SU-DHL-6 (cell line): Measurements from ENCODE around the gene H3-3A.
"Not testable (repeated sequence)": the region's sequence is repeated elsewhere in the genome, so short reads cannot be mapped to it uniquely, and the experiment has no call there.

ENCODE experiments used
- H2AFZ ChIP-seq: fragments of 200-600 bp; sonication (generic); 2 replicates; pipeline ENCODE4 v1.6.1; 2014; ENCODE audit warnings: low read depth, mild to moderate bottlenecking, moderate library complexity, mixed read lengths, antibody characterized with exemption, low read length; ENCODE audit not compliant: severe bottlenecking
- H3F3A ChIP-seq: fragments of 200-600 bp; shearing (Covaris generic); 2 replicates; pipeline ENCODE4 v1.6.0; 2016; ENCODE audit warnings: antibody characterized with exemption, mild to moderate bottlenecking; ENCODE audit not compliant: insufficient read depth
- H3K27ac ChIP-seq: fragments of 200-600 bp; sonication (generic); 2 replicates; pipeline ENCODE4 v1.5.1; 2016; ENCODE audit warnings: low read depth, mild to moderate bottlenecking, low read length, moderate library complexity, mixed read lengths
- H3K27me3 ChIP-seq: fragments of 200-600 bp; sonication (generic), shearing (Covaris generic); 2 replicates; pipeline ENCODE4 v1.6.0; 2014; ENCODE audit warnings: mild to moderate bottlenecking, low read length
- H3K36me3 ChIP-seq: fragments of 200-600 bp; sonication (generic); 2 replicates; pipeline ENCODE4 v1.6.1; 2014; ENCODE audit warnings: mild to moderate bottlenecking, low read length, mixed read lengths
- H3K4me2 ChIP-seq: fragments of 300-600, 200-600 bp; shearing (Covaris generic), sonication (generic); 2 replicates; pipeline ENCODE4 v1.6.0; 2014; ENCODE audit warnings: low read length, low read depth, mild to moderate bottlenecking; ENCODE audit not compliant: poor library complexity, severe bottlenecking
- H3K4me3 ChIP-seq: fragments of 200-600 bp; sonication (generic); 2 replicates; pipeline ENCODE4 v1.5.1; 2014; ENCODE audit warnings: antibody characterized with exemption, low read length, mild to moderate bottlenecking, mixed read lengths; ENCODE audit not compliant: insufficient read depth, poor library complexity, severe bottlenecking
- H3K79me2 ChIP-seq: fragments of 200-600 bp; sonication (generic); 2 replicates; pipeline ENCODE4 v1.6.1; 2014; ENCODE audit warnings: mild to moderate bottlenecking, low read length, moderate library complexity; ENCODE audit not compliant: insufficient read depth
- H3K9ac ChIP-seq: fragments of 200-600 bp; sonication (generic); 2 replicates; pipeline ENCODE4 v1.7.0; 2014; ENCODE audit warnings: mild to moderate bottlenecking, low read length
- H3K9me2 ChIP-seq: fragments of 200-600 bp; sonication (generic); replicated peaks from 2 replicates; pipeline ENCODE4 v1.6.1; 2014; ENCODE audit warnings: low read length; ENCODE audit not compliant: insufficient read depth
- H3K9me3 ChIP-seq: fragments of 200-600 bp; sonication (generic); 2 replicates; pipeline ENCODE4 v1.6.1; 2014; ENCODE audit warnings: low read length, mixed read lengths; ENCODE audit not compliant: insufficient read depth
- H4K20me1 ChIP-seq: fragments of 200-600 bp; sonication (generic); 2 replicates; pipeline ENCODE4 v1.6.1; 2014; ENCODE audit warnings: low read depth, mild to moderate bottlenecking, antibody characterized with exemption, low read length, moderate library complexity, mixed read lengths
- EZH2phosphoT487 ChIP-seq: fragments of 200-600 bp; sonication (generic), shearing (Covaris generic); conservative IDR thresholded peaks from 2 replicates; pipeline ENCODE4 v1.6.1; 2018; ENCODE audit warnings: mild to moderate bottlenecking, antibody characterized with exemption, low read length, moderate library complexity, mixed read lengths
- TF ChIP-seq, protein P1 (sequence below): fragments of 200-600 bp; sonication (generic); IDR thresholded peaks from one replicate; pipeline ENCODE4 v1.5.1; 2017; ENCODE audit warnings: antibody characterized with exemption, mild to moderate bottlenecking, low read length, moderate library complexity; ENCODE audit not compliant: insufficient read depth, poor library complexity, severe bottlenecking

Gene H3-3A

DNA sequence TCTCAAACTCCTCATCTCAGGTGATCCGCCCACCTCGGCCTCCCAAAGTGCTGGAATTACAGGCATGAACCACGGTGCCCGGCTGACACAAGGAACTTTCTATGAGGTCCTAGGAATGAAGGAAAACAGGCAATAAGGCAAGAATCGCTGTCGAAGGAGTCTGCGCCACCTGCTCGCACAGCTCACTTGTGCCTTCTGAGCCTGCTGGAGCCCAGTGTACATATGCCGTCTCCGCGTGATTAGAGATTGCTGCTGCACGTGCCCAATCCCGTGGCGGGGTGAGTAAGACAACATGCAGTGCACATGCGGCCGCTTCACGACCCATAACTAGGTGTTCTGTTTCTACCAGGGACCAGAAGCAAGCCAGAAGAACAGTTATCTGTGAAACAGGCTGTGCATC is 24.3 kb downstream of the H3-3A start:
- TF ChIP-seq, protein P1, sequence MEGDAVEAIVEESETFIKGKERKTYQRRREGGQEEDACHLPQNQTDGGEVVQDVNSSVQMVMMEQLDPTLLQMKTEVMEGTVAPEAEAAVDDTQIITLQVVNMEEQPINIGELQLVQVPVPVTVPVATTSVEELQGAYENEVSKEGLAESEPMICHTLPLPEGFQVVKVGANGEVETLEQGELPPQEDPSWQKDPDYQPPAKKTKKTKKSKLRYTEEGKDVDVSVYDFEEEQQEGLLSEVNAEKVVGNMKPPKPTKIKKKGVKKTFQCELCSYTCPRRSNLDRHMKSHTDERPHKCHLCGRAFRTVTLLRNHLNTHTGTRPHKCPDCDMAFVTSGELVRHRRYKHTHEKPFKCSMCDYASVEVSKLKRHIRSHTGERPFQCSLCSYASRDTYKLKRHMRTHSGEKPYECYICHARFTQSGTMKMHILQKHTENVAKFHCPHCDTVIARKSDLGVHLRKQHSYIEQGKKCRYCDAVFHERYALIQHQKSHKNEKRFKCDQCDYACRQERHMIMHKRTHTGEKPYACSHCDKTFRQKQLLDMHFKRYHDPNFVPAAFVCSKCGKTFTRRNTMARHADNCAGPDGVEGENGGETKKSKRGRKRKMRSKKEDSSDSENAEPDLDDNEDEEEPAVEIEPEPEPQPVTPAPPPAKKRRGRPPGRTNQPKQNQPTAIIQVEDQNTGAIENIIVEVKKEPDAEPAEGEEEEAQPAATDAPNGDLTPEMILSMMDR = no peak
- no peak for TF ChIP-seq EZH2phosphoT487
- H3K9me3 ChIP-seq = no peaks in the 10 kb centered on the region
- H2AFZ ChIP-seq = no peak overlapping the region
- H3K9ac ChIP-seq = no peak overlapping the region
- H3K4me2 ChIP-seq = no peak overlapping the region
- H3F3A ChIP-seq = peaks cover 29% of the 10 kb centered on the region
- no peaks in the 10 kb centered on the region for H3K9me2 ChIP-seq
- H3K4me3 ChIP-seq = no peak overlapping the region
- no peaks in the 10 kb centered on the region for H3K27me3 ChIP-seq
- H3K79me2 ChIP-seq = no peaks in the 10 kb centered on the region
- H3K27ac ChIP-seq = no peak overlapping the region
- H3K36me3 ChIP-seq = no peaks in the 10 kb centered on the region
- no peaks in the 10 kb centered on the region for H4K20me1 ChIP-seq

DNA sequence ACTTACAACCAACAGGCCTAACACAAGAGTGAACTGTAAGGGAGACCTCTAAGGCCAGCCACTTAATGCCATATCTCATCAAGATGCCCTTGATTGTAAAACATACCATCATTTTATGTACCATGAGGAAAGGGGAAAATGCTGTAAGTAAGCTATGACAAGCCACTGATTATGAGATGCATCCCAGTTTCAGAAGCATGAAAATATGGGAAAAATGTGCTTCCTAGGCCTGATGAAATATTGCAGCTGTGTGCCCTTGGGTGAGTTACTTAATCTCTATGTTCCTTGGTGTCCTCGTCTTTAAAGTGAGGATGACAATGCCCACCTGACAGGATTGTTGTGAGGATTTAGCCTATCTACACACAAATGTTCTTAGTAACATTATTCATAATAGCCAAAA is 28.9 kb downstream of the H3-3A start:
- Histone ChIP-seq H3K9ac (no peak overlapping the region), H3K9me2 (no peaks in the 10 kb centered on the region), H3K9me3 (no peaks in the 10 kb centered on the region), H3K4me2 (no peak overlapping the region), H3K4me3 (no peak overlapping the region), H3F3A (no peaks in the 10 kb centered on the region), H3K79me2 (no peaks in the 10 kb centered on the region), H3K27me3 (no peaks in the 10 kb centered on the region), H3K27ac (no peak overlapping the region), H2AFZ (no peak overlapping the region), H4K20me1 (no peaks in the 10 kb centered on the region), H3K36me3 (no peaks in the 10 kb centered on the region)
- TF ChIP-seq, protein P1 = no peak
- TF ChIP-seq EZH2phosphoT487 = no peak

DNA sequence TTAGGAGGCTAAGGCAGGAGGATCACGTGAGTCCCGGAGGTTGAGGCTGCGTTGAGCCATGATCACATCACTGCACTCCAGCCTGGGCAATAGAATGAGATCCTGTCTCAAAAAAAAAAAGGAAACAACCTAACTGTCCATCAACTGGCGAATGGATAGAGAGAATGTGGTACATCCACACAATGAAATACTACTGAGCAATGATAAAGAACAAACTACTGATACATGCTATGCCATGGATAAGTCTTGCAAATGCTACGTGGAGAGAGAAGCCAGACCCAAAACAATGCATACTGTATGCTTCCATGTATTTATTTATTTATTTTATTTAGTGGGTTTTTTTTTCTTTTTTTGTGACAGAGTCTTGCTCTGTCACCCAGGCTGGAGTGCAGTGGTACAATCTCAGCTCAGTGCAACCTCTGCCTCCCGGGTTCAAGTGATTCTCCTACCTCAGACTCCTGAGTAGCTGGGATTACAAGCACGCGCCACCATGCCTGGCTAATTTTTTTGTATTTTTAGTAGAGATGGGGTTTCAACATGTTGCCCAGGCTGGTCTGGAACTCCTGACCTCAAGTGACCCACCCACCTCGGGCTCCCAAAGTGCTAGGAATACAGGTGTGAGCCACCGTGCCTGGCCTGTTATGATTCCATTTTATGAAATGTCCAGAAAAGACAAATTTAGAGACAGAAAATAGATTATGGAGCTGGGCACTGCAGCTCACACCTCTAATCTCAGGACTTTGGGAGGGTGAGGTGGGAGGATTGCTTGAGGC is 29.7 kb downstream of the H3-3A start:
- H3K27ac ChIP-seq, H3K27me3 ChIP-seq, H4K20me1 ChIP-seq, H3K4me3 ChIP-seq, H3K79me2 ChIP-seq, H3K9me3 ChIP-seq, H3K36me3 ChIP-seq, H3K9me2 ChIP-seq, H3K9ac ChIP-seq, H3F3A ChIP-seq, H2AFZ ChIP-seq, H3K4me2 ChIP-seq: not testable (repeated sequence)

DNA sequence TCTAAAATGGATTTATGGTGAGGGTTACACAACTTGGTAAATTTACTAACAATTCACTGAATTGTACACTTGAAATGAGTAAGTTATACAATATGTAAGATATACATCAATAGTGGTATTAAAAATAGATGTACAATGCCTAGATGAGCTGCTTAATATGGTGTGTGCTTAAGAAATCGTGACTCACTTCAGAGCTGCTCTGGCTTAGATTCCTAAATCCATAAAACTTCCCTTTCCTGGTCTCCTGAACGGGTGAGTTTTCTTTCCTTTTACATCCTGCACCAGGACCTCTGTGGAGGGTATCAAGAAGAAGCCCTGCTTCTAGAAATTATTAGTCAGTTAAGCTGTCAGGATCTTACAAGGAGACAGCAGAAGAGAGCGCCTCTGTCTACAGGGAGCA is 30.4 kb downstream of the H3-3A start:
- no peak overlapping the region for H3K4me2 ChIP-seq
- H3F3A ChIP-seq = no peaks in the 10 kb centered on the region
- no peak for TF ChIP-seq EZH2phosphoT487
- TF ChIP-seq, protein P1 = no peak
- H3K9ac ChIP-seq = no peak overlapping the region
- H2AFZ ChIP-seq = no peak overlapping the region
- H3K36me3 ChIP-seq = no peaks in the 10 kb centered on the region
- no peaks in the 10 kb centered on the region for H3K9me3 ChIP-seq
- no peak overlapping the region for H3K27ac ChIP-seq
- H4K20me1 ChIP-seq = no peaks in the 10 kb centered on the region
- H3K9me2 ChIP-seq = no peaks in the 10 kb centered on the region
- no peak overlapping the region for H3K4me3 ChIP-seq
- H3K79me2 ChIP-seq = no peaks in the 10 kb centered on the region
- H3K27me3 ChIP-seq = no peaks in the 10 kb centered on the region
